HG02852 (cell line): ENCODE data around the gene TTLL1.
A peak's percentile ranks its signal among the peaks of the same experiment; 100 is the strongest.
"Not testable (repeated sequence)": the region's sequence is repeated elsewhere in the genome, so short reads cannot be mapped to it uniquely, and the experiment has no call there.

Experiments
- ATAC-seq: cut with Tn5 transposase; IDR thresholded peaks from one replicate; pipeline ENCODE4 v1.9.1; 2021; ENCODE audit warnings: mild to moderate bottlenecking, moderate library complexity; ENCODE audit not compliant: unreplicated experiment

The TTLL1 gene

GRCh38 chr22:43110444-43110926, 21.3 kb upstream of the TTLL1 start, which contains the start of gene BIK:
TSS of gene BIK (plus strand) at chr22:43110750. CDS start at chr22:43124023, 13,273 bp downstream.
- ATAC-seq = peak; percentile 33

DNA sequence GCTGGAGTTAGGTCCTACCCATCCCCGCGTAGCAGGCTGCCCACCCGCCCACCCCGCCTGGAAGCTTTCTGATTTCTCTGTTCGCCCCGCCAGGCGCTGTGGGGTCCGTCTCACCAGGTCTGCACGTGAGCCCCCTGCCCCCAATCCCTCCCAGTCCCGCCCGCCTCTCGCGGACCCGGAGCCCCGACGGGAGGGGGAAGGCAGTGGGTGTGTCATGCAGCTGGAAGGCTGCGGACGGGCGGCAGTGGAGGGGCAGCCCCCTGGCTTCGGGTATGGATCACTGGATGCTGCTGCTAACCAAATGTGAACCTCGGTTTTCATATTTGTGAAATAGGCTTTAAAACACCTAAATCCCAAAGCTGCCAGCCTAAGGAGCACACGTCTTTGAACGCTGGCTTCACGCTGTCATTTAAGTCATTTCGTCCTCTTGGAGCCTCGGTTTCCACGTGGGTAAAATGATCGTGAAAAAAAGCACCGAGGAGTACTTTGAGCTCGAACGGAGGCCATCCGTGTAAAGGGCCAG, 20.8 kb upstream of the TTLL1 start:
- ATAC-seq = no peak

DNA sequence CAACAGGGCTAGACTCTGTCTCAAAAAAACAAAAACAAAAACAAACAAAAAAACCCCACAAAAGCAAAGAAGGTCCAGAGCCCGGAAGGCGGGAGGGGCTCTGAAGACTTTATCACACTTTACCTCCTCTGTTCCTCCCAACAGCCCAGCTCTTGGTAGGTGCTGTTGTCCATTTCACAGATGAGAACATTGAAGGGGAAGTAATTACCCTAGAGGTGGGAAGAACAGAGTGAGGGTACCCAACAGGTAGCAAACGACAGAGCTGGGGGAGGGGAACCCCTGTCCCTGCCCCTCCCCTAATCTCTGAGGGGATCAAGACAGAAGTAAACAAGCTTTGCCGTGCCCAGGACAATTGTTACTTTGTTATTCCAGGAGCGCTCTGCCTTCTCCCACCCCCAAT, 20.3 kb upstream of the TTLL1 start:
- ATAC-seq = no peak

GRCh38 chr22:43106302-43106701, 17.1 kb upstream of the TTLL1 start:
- ATAC-seq = no peak

GRCh38 chr22:43104950-43105349, 15.8 kb upstream of the TTLL1 start:
- not testable (repeated sequence) for ATAC-seq

DNA sequence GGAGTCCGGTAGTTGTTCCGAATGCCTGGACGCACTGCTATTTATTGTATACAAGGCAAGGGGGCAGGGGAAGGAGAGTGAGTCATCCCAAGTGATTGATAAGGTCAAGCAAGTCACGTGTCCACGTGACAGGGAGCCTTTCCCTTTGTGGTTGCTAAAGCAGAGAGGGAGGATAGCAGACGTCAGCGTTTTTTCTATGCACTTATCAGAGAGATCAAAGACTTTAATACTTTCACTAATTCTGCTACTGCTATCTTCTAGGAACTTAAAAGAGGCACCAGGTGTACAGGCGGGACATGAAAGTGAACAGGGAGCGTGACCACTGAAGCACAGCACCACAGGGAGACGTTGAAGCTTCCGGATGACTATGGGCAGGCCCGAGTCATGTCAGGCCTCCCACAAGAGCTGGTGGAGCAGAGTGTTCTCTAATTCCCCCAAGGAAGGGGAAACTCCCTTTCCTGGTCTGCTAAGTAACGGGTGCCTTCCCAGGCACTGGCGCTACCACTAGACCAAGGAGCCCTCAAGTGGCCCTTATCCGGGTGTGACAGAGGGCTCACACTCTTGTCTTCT, 14.9 kb upstream of the TTLL1 start:
- not testable (repeated sequence) for ATAC-seq

GRCh38 chr22:43101306-43101705, 12.1 kb upstream of the TTLL1 start:
- no peak for ATAC-seq

DNA sequence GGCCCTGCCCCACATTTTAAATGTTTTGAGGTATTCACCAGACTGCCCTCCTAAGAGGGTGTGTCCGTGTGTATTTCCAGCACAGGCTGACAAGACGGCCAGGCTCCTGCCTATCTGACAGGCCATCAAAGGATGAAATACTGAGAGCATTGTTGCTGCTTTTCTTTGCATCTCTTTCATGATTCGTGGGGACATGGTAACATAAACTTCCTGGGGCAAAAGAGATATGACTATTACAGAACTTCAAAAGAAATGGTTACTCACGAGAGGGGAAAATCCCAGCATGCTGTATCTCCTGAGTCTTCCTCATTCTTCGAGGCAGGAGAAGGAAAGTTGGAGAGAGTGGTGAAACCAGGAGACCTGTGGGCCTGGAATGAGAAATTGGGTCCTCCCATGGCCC, 11.0 kb upstream of the TTLL1 start:
- ATAC-seq = no peak

DNA sequence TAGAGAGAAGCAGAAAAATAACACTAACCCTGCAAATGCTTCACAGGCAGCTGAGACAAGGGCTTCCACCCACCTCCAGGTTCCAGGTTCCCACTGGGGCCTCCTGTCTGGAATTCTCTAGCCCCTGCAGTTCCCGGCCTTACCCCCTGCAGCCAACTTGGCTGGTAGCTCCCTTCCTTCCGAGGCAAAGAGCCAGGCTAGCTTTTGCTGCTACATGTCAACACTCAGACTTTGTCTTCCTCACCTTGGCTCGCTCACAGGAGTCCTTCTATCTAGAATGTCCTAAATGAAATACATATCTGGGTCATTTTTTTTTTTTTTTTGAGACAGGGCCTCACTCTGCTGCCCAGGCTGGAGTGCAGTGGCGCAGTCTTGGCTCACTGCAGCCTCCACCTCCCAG, 9.9 kb upstream of the TTLL1 start:
- no peak for ATAC-seq

- no peak for ATAC-seq
Observed at GRCh38 chr22:43098356-43098755, 9.2 kb upstream of the TTLL1 start.

DNA sequence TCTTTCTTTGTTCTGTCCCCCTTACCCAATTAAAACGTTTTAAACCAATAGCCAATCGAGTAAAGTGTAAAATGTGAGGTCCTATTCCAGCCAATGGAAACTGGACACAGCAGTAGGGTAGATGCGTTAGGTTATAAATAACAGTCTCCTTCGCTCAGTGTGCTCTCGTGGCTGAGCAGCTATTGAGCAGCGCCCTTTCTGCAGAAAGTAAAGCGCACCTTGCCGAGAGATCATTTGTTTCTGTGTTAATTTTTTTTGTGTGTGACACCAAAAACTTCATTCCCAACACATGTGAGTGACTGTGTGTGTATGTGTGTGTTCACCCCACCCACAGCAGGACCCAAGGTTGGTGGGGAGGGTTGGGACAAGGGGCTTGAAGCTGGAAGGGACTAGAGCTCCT, 7.2 kb upstream of the TTLL1 start:
- ATAC-seq = no peak

- ATAC-seq = no peak
Observed at GRCh38 chr22:43094551-43094950, 5.4 kb upstream of the TTLL1 start.

- no peak for ATAC-seq
Observed at GRCh38 chr22:43094085-43094484, 4.9 kb upstream of the TTLL1 start.

DNA sequence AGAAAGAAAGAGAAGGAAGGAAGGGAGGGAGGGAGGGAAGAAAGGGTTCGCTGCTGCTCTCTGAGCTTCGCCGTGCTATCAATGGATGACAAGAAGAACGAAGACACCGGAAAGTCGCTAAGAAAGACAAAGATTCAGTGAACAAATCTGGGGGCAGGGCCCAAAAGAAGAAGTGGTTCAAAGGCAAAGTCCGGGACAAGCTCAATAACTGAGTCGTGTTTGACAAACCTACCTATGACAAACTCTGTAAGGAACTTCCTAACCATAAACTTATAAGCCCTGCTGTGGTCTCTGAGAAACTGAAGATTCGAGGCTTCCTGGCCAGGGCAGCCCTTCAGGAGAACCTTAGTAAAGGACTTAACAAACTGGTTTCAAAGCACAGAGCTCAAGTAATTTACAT, 2.9 kb upstream of the TTLL1 start:
- ATAC-seq = no peak

DNA sequence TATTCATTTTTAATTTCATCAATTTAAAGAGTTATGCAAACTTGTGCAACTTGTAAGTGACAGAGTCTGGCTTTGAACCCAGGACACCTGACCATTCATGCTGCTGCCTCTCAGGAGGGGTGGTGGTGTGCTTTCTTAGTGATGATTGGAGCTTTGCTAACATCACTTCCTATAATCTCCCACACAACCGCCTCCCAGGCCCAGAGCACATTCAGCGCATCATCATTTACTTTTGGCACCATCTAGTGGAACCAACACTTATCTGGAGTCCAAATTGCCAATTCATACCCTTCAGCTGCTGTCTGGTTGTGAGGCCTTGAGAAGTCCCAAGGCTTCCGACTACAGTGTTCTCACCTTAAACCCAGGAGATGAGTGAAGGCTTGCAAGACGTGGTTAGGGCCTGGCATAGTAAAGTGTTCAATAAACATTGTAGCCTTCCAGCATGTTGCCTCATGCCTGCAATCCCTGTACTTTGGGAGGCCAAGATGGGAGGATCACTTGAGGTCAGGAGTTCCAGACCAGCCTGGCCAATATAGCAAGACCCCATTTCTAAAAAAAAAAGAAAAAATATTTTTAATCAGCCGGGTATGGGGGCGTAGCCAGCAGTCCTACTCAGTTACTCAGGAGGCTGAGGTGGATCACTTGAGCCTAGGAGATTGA, 1.1 kb upstream of the TTLL1 start:
- no peak for ATAC-seq

DNA sequence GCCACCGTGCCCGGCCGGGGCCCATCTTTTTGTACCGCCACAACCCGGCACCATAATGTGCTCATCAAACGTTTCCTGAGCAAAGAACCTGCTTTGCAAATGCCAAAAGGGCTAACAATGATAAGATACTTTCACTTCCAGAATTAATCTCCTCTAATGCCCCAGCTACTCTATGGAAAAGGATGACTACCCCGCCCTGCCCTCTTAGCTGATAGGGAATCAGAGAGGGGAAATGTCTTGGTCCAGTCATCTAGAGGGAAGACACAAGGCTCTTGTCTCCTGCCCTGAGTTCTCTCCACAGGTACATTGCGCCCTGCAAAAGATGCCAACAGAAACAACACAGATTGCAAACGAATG, 586 bp downstream of the TTLL1 start:
- ATAC-seq = no peak

DNA sequence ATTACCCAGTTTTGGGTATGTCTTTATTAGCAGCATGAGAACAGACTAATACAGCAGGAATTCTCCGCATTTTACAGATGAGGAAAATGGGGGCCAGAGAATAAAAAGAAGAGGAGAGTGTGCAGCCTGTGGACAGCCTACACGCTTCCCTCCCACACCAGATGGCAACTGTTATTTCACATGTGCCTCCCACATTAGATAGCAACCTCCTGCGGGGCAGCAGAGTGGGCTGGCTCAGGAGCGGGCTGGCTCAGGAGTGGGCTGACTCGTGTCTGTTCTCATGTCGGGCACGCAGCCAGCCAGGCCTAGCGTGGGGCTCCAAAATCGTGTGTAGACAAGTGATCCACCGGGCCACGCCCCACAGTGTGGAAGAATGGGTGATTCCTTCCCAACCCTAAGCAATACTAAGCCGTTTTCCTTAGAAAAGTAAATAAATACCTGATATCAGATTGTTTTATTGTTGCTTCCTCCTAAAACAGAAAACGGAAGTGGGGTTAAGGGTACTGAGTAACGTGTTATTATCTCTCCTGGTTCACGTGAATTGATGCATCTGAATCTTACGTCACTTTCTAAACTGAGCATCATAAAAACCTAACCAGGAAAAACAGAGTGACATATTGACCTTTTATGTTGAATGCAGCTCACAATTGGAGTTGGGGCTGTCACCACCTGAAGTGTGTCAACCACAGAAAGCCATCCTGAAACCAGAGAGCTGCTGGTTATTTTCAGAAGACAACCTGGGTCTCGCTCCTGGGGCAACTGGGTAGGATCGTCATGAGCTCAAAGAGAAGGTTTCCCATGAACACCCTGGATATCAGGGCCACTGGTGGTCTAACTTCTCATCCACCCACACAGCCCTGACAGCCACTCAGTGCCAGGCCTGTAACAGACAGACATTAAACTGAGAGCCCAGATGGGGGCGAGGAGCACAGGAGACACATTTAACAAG, 3.3 kb downstream of the TTLL1 start:
- no peak for ATAC-seq

- ATAC-seq = no peak
Observed at GRCh38 chr22:43081968-43082367, 7.2 kb downstream of the TTLL1 start.

GRCh38 chr22:43080616-43081015, 8.6 kb downstream of the TTLL1 start:
- ATAC-seq = no peak

GRCh38 chr22:43079742-43080141, 9.4 kb downstream of the TTLL1 start:
- no peak for ATAC-seq

GRCh38 chr22:43078522-43078921, 10.7 kb downstream of the TTLL1 start:
- ATAC-seq = no peak
